ENCODE measurements around the gene MUC2.

MUC2 gene

GRCh38 chr11:1088927-1089737 is 14.5 kb downstream of the MUC2 start:
- no peak for DNase-seq

GRCh38 chr11:1089738-1090599 is 15.3 kb downstream of the MUC2 start:
- no peak for DNase-seq

- no peak for DNase-seq
Observed at GRCh38 chr11:1090600-1091331, 16.1 kb downstream of the MUC2 start.

GRCh38 chr11:1091332-1092083 is 16.8 kb downstream of the MUC2 start:
- DNase-seq: no peak

GRCh38 chr11:1092145-1092670 is 17.5 kb downstream of the MUC2 start:
- DNase-seq: no peak

- DNase-seq: no peak
Observed at GRCh38 chr11:1092919-1093318, 18.2 kb downstream of the MUC2 start.

- no peak for DNase-seq
Observed at GRCh38 chr11:1099519-1100355, 25.1 kb downstream of the MUC2 start.

- no peak for DNase-seq
Observed at GRCh38 chr11:1100417-1101245, 26.0 kb downstream of the MUC2 start.

GRCh38 chr11:1101318-1102089 is 26.8 kb downstream of the MUC2 start:
- no peak for DNase-seq

GRCh38 chr11:1102221-1102971 is 27.7 kb downstream of the MUC2 start:
- DNase-seq: no peak

- no peak for DNase-seq
Observed at GRCh38 chr11:1102996-1103395, 28.3 kb downstream of the MUC2 start.

GRCh38 chr11:1103401-1104360 is 29.0 kb downstream of the MUC2 start:
- no peak for DNase-seq

- no peak for DNase-seq
Observed at GRCh38 chr11:1104411-1105182, 29.9 kb downstream of the MUC2 start.

- DNase-seq: no peak
Observed at GRCh38 chr11:1105183-1105565, 30.5 kb downstream of the MUC2 start.

- no peak for DNase-seq
Observed at GRCh38 chr11:1106387-1106786, 31.7 kb downstream of the MUC2 start.

GRCh38 chr11:1107316-1108245 is 32.9 kb downstream of the MUC2 start:
- no peak for DNase-seq

Data from stimulated activated CD4-positive, alpha-beta T cell treated with anti-CD3 and anti-CD28 coated beads, Interleukin-4, amount 100 ng/mL, for 24 hours (primary cell).